NB4 (cell line): ENCODE data around the gene CLEC2L.

Source experiments
- DNase-seq: peaks from one replicate; pipeline ENCODE4 v3.0.0; 2010; ENCODE audit warnings: low read depth
- H3K4me3 ChIP-seq: one replicate; pipeline ENCODE4 v1.5.1; 2011; ENCODE audit warnings: mild to moderate bottlenecking, low read depth, low read length, moderate library complexity
- MYC ChIP-seq: IDR thresholded peaks from 2 replicates; pipeline ENCODE4 v1.6.1; 2011; ENCODE audit warnings: low read depth, low read length
- POLR2A ChIP-seq: IDR thresholded peaks from 2 replicates; pipeline ENCODE4 v1.6.1; 2011; ENCODE audit warnings: mild to moderate bottlenecking; ENCODE audit not compliant: insufficient read length; ENCODE audit errors: extremely low read depth
- TF ChIP-seq, protein P1 (sequence below): IDR thresholded peaks from one replicate; pipeline ENCODE4 v1.5.1; 2012; ENCODE audit warnings: low read depth, low read length
- TF ChIP-seq, protein P2 (sequence below): IDR thresholded peaks from 2 replicates; pipeline ENCODE4 v1.6.1; 2011; ENCODE audit warnings: low read depth, low read length

Gene CLEC2L

GRCh38 chr7:139532636-139533155, 9.2 kb downstream of the CLEC2L start:
- TF ChIP-seq, protein P1, sequence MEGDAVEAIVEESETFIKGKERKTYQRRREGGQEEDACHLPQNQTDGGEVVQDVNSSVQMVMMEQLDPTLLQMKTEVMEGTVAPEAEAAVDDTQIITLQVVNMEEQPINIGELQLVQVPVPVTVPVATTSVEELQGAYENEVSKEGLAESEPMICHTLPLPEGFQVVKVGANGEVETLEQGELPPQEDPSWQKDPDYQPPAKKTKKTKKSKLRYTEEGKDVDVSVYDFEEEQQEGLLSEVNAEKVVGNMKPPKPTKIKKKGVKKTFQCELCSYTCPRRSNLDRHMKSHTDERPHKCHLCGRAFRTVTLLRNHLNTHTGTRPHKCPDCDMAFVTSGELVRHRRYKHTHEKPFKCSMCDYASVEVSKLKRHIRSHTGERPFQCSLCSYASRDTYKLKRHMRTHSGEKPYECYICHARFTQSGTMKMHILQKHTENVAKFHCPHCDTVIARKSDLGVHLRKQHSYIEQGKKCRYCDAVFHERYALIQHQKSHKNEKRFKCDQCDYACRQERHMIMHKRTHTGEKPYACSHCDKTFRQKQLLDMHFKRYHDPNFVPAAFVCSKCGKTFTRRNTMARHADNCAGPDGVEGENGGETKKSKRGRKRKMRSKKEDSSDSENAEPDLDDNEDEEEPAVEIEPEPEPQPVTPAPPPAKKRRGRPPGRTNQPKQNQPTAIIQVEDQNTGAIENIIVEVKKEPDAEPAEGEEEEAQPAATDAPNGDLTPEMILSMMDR, result no peak
- TF ChIP-seq POLR2A (no peak), MYC (no peak)
- TF ChIP-seq, protein P2, sequence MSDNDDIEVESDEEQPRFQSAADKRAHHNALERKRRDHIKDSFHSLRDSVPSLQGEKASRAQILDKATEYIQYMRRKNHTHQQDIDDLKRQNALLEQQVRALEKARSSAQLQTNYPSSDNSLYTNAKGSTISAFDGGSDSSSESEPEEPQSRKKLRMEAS, result no peak
- DNase-seq, result no peak
- H3K4me3 ChIP-seq, result no peak overlapping the region

GRCh38 chr7:139534096-139534495, 10.6 kb downstream of the CLEC2L start:
- TF ChIP-seq, protein P2, result no peak
- TF ChIP-seq, protein P1, result no peak
- no peak for TF ChIP-seq MYC
- no peak for TF ChIP-seq POLR2A
- no peak overlapping the region for H3K4me3 ChIP-seq
- no peak for DNase-seq

DNA sequence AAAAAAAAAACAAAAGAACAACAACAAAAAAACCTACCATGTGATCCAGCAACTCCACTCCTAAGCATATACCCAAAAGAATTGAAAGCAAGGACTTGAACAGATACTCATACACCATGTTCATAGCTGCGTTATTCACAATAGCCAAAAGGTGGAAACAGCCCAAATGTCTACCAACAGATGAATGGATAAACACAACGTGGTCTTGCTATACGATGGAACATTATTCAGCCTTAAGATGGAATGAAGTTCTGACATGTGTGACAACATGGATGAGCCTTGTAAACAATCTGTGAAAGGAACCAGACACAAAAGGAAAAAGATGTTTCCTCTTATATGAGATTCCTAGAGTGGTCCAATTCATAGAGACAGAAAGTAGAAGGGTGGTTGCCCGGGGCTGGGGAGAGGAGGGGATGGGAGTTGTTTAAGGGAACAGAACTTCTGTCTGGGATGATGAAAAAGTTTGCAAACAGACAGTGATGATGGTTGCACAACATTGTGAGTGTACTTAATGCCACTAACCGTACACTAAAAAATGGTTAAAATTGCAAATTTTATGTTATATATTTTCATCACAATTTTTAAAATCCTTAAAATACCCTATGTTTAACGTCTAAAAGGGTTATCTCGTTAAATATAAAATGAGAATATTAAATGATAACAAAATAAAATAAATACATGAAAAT, 11.6 kb downstream of the CLEC2L start:
- TF ChIP-seq, protein P2, result no peak
- TF ChIP-seq, protein P1, result no peak
- no peak for TF ChIP-seq MYC
- no peak for TF ChIP-seq POLR2A

GRCh38 chr7:139536152-139536551, 12.7 kb downstream of the CLEC2L start:
- no peak for TF ChIP-seq MYC
- TF ChIP-seq, protein P1, result no peak
- TF ChIP-seq POLR2A, result no peak
- TF ChIP-seq, protein P2, result no peak
- DNase-seq, result no peak
- H3K4me3 ChIP-seq, result no peak overlapping the region

More for the DNA sequence above, 11.6 kb downstream of the CLEC2L start:
- H3K4me3 ChIP-seq, result no peak overlapping the region
- no peak for DNase-seq

- no peak for DNase-seq
- TF ChIP-seq, protein P1, result no peak
- no peak for TF ChIP-seq MYC
- no peak for TF ChIP-seq POLR2A
- TF ChIP-seq, protein P2, result no peak
- no peak overlapping the region for H3K4me3 ChIP-seq
Observed at GRCh38 chr7:139538881-139539635, 15.6 kb downstream of the CLEC2L start.
